Liver (tissue), 9 donors: Measurements from ENCODE around the gene TRIM8. TPM values are rescaled to one million over a fixed set of nuclear protein-coding genes. Genes with fewer than 3 reads are reported as not detected.

Experiments used
- DNase-seq: peaks from one replicate; pipeline ENCODE4 v3.0.0-alpha.2; 2017; ENCODE audit warnings: low spot score
- H3K27ac ChIP-seq, 2 donors: one replicate each; pipeline ENCODE4 v1.7.0; 2013; ENCODE audit warnings: inconsistent platforms in 2 of 2, low read length in 2 of 2, control low read depth in 1 of 2, low read depth in 1 of 2, mild to moderate bottlenecking in 1 of 2
- H3K27me3 ChIP-seq, 4 donors: one replicate each; pipeline versions ENCODE4 v1.6.1 to v1.7.0; 2013; ENCODE audit warnings: low read length in 3 of 4, inconsistent platforms in 1 of 4, mild to moderate bottlenecking in 1 of 4, moderate library complexity in 1 of 4; ENCODE audit not compliant: control insufficient read depth in 4 of 4, insufficient read depth in 4 of 4
- H3K36me3 ChIP-seq, 4 donors: one replicate each; pipeline versions ENCODE4 v1.6.1 to v1.7.0; 2013; ENCODE audit warnings: low read length in 3 of 4, mild to moderate bottlenecking in 3 of 4, low read depth in 1 of 4, moderate library complexity in 1 of 4; ENCODE audit not compliant: control insufficient read depth in 4 of 4, insufficient read depth in 3 of 4
- H3K4me1 ChIP-seq, 4 donors: one replicate each; pipeline versions ENCODE4 v1.6.1 to v1.7.0; 2013; ENCODE audit warnings: low read length in 3 of 4, mild to moderate bottlenecking in 3 of 4, moderate library complexity in 1 of 4; ENCODE audit not compliant: control insufficient read depth in 4 of 4, insufficient read depth in 4 of 4
- H3K4me3 ChIP-seq, 3 donors: one replicate each; pipeline versions ENCODE4 v1.6.1 to v1.7.0; 2013; ENCODE audit warnings: low read length in 3 of 3, control low read depth in 1 of 3, low read depth in 1 of 3, mild to moderate bottlenecking in 1 of 3
- H3K9ac ChIP-seq, 2 donors: one replicate each; pipeline ENCODE4 v1.7.0; 2013; ENCODE audit warnings: low read length in 2 of 2, mild to moderate bottlenecking in 2 of 2, moderate library complexity in 2 of 2, control low read depth in 1 of 2, low read depth in 1 of 2
- H3K9me3 ChIP-seq, 4 donors: one replicate each; pipeline versions ENCODE4 v1.6.1 to v1.7.0; 2013; ENCODE audit warnings: low read length in 3 of 4; ENCODE audit not compliant: control insufficient read depth in 4 of 4
- EGR1 ChIP-seq, 2 donors: IDR thresholded peaks; 2 replicates each; pipeline ENCODE4 v1.6.1; 2016 to 2018; ENCODE audit warnings: antibody characterized with exemption in 2 of 2, low read depth in 2 of 2
- FOXA1 ChIP-seq: IDR thresholded peaks from 2 replicates; pipeline ENCODE4 v1.6.1; 2016; ENCODE audit warnings: antibody characterized with exemption
- FOXA2 ChIP-seq: IDR thresholded peaks from 2 replicates; pipeline ENCODE4 v1.6.1; 2016; ENCODE audit warnings: antibody characterized with exemption
- HNF4A ChIP-seq, 2 donors: conservative IDR thresholded peaks; 2 replicates each; pipeline ENCODE4 v1.6.1; 2016; ENCODE audit warnings: antibody characterized with exemption in 2 of 2, mild to moderate bottlenecking in 2 of 2
- SP1 ChIP-seq: IDR thresholded peaks from 2 replicates; pipeline ENCODE4 v1.6.1; 2018; ENCODE audit warnings: antibody characterized with exemption, mild to moderate bottlenecking
- TAF1 ChIP-seq: conservative IDR thresholded peaks from 2 replicates; pipeline ENCODE4 v1.6.1; 2016; ENCODE audit warnings: antibody characterized with exemption, mild to moderate bottlenecking
- YY1 ChIP-seq: IDR thresholded peaks from 2 replicates; pipeline ENCODE4 v1.6.1; 2016; ENCODE audit warnings: antibody characterized with exemption, mild to moderate bottlenecking
- WGBS: extraction: QIAGEN DNeasy Blood & Tissue Kit; methylation state at CpG from one replicate; pipeline ENCODE4 v1.1.7; 2013; 5-methylcytosine and 5-hydroxymethylcytosine counted together
- polyA plus RNA-seq, 2 donors: library from polyadenylated mRNA; stranded (reverse) in 1 of 2; unstranded in 1 of 2; fragments of 200-250 nt in 1 of 2; fragments of >200 nt in 1 of 2; fragmentation: Nextera tagmentation in 1 of 2; extraction: Ambion mirVana in 1 of 2; gene quantifications; one replicate each; pipeline versions ENCODE4 v1.2.1 to v1.2.3, GENCODE V29; 2013 to 2015
- total RNA-seq, 2 donors: library from RNA; depleted of rRNA; stranded (reverse); fragments of >200 nt; gene quantifications; one replicate each; pipeline ENCODE4 v1.2.3, GENCODE V29; 2014
- TF ChIP-seq, protein P1 (sequence below): IDR thresholded peaks from 2 replicates; pipeline ENCODE4 v1.6.1; 2016; ENCODE audit warnings: antibody characterized with exemption, mild to moderate bottlenecking
- TF ChIP-seq, protein P2 (sequence below): fragments of 150-350 bp; IDR thresholded peaks from 2 replicates; pipeline ENCODE4 v1.5.1; 2017; ENCODE audit warnings: improper control_type of control experiment, low read depth, low read length; ENCODE audit not compliant: missing input control
- TF ChIP-seq, protein P3 (sequence below): IDR thresholded peaks from 2 replicates; pipeline ENCODE4 v1.6.1; 2016; ENCODE audit warnings: antibody characterized with exemption
- donor health status: healthy.
- donor health status: healthy.
- donor health status: healthy.
- donor health status: healthy.
- donor health status: healthy.

TRIM8 gene
- total and polyA plus RNA-seq, 4 donors, result 15.8 to 45.3 (median 30.6) TPM

DNA sequence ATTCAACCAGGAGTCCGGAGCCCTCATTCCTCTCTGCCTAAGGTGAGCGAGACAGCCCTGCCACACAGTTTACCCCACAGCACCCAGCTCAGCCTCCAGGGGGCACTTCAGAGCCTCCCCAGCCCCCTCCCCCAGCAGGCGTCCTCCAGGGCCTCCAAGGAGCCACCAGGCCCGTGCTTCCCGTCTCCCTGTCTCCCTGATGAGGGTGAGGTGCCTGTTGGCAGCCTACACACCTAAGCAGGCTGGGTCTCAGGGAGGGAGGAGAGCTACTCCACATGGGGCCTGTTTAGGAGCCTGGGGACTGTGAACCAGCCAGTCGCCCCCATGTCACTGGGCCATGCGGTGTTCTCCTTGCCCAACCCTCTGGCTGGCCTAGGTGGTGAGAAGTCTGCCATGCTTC, 28.9 kb upstream of the TRIM8 start (continued):
- TF ChIP-seq, protein P1, sequence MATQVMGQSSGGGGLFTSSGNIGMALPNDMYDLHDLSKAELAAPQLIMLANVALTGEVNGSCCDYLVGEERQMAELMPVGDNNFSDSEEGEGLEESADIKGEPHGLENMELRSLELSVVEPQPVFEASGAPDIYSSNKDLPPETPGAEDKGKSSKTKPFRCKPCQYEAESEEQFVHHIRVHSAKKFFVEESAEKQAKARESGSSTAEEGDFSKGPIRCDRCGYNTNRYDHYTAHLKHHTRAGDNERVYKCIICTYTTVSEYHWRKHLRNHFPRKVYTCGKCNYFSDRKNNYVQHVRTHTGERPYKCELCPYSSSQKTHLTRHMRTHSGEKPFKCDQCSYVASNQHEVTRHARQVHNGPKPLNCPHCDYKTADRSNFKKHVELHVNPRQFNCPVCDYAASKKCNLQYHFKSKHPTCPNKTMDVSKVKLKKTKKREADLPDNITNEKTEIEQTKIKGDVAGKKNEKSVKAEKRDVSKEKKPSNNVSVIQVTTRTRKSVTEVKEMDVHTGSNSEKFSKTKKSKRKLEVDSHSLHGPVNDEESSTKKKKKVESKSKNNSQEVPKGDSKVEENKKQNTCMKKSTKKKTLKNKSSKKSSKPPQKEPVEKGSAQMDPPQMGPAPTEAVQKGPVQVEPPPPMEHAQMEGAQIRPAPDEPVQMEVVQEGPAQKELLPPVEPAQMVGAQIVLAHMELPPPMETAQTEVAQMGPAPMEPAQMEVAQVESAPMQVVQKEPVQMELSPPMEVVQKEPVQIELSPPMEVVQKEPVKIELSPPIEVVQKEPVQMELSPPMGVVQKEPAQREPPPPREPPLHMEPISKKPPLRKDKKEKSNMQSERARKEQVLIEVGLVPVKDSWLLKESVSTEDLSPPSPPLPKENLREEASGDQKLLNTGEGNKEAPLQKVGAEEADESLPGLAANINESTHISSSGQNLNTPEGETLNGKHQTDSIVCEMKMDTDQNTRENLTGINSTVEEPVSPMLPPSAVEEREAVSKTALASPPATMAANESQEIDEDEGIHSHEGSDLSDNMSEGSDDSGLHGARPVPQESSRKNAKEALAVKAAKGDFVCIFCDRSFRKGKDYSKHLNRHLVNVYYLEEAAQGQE, result no peak
- TF ChIP-seq TAF1 (no peak), YY1 (no peak)

DNA sequence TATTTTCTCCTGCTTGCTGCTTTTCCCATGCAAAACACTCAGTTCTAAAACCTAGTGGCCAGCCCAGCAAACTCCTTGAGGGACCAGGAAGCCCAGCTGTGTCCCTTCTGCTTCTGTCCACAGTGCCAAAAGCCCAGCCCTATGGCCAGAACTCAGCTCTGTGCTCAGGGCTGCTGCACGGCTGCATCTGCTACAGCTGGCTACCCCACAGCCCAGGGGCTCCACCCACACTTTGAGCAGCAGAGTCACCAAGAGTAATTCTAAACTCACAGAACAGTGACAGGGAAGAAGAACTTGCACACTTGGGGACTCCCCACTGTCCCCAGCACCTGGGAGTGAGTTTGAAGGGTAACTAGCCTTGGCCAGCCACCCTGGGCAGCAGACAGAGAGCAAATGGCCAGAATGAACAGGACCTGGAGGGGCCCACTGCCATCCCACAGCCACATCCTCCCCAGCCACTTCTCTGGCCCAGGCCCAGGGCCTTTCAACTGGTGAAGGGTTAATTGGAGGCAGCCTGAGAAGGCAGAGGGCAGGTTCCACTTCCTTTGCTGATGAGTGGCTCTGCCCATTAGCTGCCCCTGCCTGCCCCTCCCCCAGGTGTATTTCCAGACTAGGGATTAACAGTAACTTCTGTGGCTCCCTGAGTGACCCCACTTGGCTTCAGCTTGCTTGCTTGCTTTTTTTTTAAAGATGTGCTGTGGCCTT, 28.1 kb upstream of the TRIM8 start:
- Histone ChIP-seq H3K27ac (no peak overlapping the region), H3K9me3 (no peaks in the 10 kb centered on the region), H3K4me1 (peaks cover 0 to 11% (median 7%) of the 10 kb centered on the region in 4 donors), H3K36me3 (peaks cover 0 to 14% (median 12%) of the 10 kb centered on the region in 4 donors), H3K4me3 (no peak overlapping the region), H3K27me3 (no peaks in the 10 kb centered on the region), H3K9ac (no peak overlapping the region)
- DNase-seq, result no peak
- 86% methylated on average over 1 of the region's 1 CpG for WGBS
- TF ChIP-seq TAF1 (no peak), SP1 (no peak), YY1 (no peak), FOXA2 (no peak), HNF4A (conservative IDR thresholded peaks at IDR 0.05) (no peak), FOXA1 (no peak), EGR1 (IDR thresholded peaks at IDR 0.05; ENCODE audit: low read depth in 2 of 2) (no peak)
- TF ChIP-seq, protein P1, result no peak
- TF ChIP-seq, protein P2, sequence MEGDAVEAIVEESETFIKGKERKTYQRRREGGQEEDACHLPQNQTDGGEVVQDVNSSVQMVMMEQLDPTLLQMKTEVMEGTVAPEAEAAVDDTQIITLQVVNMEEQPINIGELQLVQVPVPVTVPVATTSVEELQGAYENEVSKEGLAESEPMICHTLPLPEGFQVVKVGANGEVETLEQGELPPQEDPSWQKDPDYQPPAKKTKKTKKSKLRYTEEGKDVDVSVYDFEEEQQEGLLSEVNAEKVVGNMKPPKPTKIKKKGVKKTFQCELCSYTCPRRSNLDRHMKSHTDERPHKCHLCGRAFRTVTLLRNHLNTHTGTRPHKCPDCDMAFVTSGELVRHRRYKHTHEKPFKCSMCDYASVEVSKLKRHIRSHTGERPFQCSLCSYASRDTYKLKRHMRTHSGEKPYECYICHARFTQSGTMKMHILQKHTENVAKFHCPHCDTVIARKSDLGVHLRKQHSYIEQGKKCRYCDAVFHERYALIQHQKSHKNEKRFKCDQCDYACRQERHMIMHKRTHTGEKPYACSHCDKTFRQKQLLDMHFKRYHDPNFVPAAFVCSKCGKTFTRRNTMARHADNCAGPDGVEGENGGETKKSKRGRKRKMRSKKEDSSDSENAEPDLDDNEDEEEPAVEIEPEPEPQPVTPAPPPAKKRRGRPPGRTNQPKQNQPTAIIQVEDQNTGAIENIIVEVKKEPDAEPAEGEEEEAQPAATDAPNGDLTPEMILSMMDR, result no peak
- TF ChIP-seq, protein P3, sequence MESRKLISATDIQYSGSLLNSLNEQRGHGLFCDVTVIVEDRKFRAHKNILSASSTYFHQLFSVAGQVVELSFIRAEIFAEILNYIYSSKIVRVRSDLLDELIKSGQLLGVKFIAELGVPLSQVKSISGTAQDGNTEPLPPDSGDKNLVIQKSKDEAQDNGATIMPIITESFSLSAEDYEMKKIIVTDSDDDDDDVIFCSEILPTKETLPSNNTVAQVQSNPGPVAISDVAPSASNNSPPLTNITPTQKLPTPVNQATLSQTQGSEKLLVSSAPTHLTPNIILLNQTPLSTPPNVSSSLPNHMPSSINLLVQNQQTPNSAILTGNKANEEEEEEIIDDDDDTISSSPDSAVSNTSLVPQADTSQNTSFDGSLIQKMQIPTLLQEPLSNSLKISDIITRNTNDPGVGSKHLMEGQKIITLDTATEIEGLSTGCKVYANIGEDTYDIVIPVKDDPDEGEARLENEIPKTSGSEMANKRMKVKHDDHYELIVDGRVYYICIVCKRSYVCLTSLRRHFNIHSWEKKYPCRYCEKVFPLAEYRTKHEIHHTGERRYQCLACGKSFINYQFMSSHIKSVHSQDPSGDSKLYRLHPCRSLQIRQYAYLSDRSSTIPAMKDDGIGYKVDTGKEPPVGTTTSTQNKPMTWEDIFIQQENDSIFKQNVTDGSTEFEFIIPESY, result no peak
